Pons (tissue), 1 donor: Measurements from ENCODE around the gene HSPA9.

Source experiments
- DNase-seq: peaks from one replicate; pipeline ENCODE4 v3.0.0-alpha.2; 2016; ENCODE audit warnings: low spot score

The HSPA9 gene

DNA sequence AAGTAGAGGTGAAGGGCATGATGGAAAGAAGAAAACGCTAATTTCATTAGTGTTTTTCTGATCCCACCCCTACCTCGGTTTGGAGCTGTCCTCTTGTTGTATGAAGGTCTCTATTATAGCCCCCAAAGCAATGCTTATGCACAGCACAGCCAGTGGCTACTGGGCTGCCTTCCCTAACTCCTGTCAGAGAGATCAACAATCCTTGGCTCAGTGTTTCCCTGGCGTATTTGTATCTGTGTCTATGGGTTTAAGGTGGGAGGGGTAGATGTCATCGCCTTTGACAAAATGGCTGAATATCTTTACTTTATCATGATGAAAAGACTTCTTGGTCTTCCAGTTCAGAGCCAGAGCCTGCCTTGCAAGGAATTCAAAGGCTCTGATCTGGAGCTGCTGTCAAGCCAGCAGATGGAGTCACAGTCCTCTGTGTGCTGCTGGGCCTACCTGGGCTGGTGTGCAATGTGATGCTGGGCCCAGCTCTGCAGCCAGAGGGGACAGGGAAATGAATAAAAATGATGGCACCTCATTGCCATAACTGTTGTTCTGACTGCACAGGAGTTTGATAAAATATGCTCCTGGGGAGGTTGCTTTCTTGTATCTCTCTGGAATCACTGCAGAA lies 20.1 kb upstream of the HSPA9 start:
- DNase-seq: peak; percentile 25

DNA sequence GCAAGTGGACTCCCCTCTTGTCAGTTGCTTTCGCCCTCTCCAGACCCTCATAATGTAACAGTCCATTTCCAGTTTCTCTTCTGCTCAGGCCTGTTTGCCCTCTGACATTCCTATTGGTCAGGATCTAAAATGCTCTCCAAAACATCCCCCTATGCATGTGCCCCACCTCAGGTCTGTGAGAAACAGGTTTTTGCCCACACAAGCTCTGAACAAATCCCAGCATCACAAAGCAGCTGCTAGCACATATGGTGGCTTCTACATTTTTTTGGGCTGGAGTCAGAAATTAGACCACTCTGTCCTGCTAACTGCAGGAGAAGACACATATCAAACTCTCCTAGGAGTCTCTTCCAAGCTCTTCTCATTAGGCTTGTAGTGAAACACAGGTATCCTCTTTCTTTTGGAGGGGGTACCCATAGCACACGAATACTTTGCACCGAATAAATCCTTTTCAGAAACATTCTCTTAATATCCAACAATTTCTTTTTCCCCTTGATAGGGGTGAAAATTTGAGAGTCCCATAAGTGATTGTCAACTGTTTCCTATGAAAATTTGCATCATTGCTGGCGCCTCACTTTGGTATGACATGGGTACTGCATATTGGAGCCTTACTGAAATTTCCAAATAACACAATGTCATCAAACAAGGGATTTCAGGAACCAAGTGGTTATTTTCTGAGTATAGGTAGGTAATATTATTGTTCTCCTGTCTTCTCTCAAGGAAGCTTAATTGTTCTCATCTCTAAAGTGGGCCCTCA lies 19.3 kb upstream of the HSPA9 start:
- DNase-seq: no peak

DNA sequence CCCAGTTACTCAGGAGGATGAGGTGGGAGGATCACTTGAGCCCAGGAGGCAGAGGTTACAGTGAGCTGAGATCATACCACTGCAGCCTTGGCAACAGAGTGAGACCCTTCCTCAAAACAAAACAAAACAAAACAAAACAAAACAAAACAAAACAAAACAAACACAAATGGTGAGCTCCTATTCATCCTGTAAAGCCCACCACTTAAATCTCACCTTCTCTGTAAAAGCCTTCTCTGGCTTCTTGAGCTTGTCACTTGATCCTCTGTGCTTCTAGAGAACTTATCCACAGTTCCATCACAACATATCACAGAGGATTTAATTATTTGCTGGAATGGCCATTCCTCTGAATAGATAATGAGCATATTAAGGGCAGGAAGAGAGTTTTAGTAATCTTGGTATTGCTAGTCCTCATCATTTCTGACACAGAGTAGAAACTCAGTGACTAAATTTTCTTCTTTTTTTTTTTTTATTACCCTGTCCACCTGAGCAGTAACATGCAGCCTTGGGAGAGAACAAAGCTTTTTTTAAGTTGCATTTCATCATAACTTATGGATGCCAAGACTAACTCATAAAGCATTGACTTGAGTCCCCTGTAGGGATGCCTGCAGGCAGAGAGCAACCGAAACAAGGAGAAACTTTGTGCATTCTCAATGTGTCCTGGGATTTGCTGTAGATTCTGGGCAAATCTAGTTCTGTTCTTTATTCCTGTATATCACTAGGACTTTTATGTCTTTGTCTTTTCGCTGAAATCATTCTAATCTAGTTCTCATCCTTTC lies 13.0 kb upstream of the HSPA9 start:
- no peak for DNase-seq

DNA sequence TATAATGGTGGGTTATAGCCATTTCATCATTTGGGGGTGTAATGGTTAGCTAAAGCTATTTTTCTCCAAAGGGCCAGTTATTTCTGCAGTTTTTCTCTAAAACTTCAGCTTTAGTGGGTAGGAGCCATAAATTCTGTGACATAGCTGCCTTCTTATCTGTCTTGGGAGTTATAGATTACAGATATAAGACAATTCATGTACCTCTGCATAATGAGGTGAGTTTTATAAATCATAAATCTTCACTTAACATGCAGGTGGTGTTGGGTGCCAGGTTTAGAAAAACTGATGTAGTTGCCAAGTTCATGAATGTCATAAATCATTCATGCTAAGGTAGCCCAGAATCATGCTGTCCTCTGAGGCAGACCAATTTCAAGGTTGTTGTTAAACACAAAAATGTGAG lies 10.0 kb upstream of the HSPA9 start:
- no peak for DNase-seq

DNA sequence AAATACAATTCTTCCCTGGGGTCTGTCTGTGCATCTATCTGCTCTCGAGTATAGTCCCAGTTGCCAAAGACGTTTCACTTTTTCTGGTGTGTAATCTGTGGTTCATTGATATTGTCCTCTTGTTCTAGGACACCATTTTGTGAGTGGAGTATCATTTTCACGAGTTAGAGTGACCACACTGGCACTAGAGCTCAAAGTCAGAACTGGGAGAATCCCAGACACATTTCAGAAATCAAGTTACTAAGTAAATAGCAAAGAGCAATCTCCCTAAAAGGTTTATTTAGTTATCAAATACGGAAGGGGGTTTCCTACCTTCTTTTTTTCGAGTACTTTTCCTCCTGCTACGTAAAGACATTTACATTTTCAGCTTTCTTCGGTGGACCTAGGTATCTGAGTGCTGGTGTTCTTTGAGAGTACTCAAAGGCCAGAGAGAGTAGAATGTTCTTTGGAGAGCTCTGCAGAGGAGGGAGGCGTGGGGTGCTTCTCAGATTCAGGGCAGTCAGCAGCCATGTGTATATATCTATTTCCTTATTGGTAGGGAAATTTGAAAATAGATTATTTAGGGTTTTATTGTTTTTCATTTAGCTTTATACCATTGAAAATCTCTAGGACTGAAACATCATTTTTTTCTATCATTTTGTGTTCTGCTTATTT lies 8.9 kb upstream of the HSPA9 start:
- no peak for DNase-seq

DNA sequence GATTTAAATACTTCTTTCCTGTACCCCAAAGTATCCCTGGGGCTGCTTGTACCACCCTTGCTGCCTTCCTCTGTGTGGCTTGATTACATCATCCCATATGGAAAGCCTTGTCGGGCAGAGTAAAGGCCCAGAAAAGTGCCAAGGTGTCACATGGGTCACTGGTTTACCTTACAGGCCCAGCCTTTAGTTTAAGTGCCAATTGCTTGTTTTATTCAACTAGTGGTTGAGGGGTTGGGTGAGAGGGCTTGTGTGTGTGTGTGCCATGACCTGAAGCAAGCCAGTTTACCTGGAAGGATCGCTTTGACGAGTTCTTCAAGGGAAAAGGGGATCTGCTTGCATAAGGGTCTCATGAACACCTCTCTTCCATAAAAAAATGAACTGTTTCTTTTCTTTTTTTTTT lies 7.8 kb upstream of the HSPA9 start:
- DNase-seq: no peak

DNA sequence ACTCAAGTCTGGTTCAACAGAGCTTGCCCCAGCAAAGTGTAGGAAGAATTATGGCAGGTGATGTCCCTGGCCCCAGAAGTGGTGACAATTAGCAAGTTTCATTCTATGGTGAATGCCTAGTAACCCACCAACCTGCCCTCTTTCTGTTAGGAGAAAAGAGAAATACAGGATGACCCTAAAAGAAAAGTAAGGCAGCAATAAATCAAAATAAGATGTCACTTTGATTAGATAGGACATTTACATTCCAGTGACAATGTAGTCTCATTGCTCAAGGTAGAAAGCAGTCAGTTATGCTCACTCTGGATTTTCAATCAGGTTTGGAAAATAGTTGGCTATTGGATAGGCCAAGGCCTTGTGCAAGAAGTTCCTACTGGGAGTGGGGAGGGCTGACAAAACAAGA lies 5.6 kb upstream of the HSPA9 start:
- DNase-seq: no peak

DNA sequence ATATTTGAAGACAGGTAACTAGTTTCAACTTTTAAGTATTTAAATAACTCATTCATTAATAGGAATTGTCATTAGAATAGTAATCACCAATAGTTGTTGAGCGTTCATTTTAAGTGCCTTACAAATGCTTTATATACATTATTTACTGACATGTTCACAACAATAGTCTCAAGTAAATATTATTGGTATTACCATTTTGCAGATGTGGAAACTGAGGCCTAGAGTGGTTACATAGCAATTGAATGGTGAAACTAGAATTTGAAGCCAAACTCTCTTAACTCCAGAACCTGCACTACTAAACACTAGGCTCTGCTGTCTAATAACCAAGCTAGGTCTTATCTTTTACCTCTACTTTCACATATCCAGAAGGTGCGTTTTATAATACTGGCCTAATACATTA lies 4.8 kb upstream of the HSPA9 start:
- no peak for DNase-seq

DNA sequence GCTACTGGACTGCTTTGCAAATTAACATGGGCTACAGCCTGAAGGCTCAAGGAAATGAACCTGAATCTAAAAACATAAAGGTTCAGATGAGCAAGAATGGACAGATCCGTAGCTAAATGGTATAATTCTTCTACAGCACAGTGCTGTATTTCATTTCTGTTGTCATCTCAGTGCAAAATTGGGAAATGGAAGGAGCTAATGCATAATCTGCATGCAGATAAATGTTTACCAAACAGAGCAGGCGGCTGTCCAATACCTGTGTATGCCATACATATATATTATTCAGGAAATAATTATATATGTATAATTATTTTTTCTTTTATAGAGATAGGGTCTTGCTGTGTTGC lies 4.3 kb upstream of the HSPA9 start:
- DNase-seq: no peak

DNA sequence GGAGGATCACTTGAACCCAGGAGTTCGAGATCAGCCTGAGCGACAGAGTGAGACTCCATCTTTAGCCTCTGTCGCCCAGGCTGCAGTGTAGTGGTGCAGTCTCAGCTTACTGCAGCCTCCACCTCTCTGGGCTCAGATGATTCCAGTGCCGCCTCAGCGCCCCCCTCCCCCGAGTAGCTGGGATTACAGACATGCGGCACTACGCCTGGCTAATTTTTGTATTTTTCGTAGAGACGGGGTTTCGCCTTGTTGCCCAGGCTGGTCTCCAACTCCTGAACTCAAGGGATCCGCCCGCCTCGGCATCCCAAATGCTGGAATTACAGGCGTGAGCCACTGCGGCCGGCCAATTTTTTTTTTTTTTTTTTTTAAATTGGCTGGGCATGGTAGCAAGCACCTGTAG lies 2.3 kb upstream of the HSPA9 start:
- no peak for DNase-seq

DNA sequence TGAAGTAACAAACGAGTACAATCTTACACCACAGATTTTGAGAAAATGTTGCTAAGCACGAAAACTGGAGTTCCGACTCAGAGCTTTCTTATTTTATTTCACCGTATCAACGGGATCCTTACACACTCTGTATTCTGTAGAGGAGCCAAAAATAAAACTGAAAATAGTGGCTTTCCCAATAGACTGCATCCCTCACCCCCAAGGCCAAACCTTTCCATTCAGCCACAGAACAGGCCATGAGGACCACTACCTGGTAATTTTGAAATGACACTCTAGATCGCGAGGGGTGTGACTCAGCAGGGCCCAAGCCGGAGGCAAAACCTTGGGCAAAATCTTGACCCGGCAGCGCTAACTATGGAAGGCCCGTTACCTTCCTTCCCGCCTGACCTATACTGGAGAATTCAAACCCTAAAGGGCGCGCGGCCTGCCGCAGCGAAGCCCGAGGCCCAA lies 432 bp downstream of the HSPA9 start:
- DNase-seq: no peak

DNA sequence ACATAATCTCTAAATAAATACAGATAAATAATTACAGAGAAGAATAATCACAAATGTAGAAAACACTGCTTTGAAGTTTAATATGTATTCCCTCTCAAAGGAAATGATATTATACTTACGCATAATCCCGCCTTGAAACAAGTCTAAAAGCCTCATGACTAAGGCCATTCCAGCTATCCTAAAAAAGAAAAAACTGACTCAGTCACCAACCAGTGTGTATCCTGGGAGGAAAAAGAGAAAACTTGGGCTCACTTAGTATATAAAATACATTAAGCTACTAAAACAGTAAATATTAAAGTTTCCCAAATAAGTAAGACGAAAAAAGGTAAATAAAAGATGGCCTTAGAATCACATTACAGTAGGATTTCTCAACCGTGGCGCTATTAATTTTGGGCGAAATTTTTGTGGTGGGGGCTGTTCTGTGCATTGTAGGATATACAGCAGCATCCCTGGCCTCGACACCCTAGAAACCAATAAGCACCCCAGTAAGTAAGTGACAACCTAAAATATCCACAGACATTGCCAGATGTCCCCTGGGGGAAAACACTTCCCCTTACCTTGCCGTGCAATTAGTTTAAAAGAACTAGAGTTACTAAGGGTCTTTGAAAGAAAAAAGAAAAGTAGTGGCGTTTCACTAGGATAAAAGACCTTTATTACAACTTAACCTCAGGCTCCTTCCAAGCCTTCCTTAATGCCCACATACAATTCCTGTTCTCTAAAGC lies 1.1 kb downstream of the HSPA9 start:
- DNase-seq: no peak

DNA sequence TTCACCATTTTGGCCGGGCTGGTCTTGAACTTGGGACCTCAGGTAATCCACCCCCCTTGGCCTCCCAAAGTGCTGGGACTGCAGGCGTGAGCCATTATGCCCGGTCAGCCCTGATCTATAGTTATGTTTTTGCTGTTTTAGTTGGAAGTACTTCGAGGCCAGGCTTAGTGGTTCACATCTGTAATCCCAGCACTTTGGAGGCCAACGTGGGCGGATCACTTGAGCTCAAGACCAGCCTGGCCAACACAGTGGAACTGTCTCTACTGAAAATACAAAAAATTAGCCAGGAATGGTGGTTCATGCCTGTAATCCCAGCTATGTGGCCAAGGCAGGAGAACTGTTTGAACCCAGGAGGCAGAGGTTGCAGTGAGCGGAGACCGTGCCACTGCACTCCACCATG lies 2.0 kb downstream of the HSPA9 start:
- no peak for DNase-seq

DNA sequence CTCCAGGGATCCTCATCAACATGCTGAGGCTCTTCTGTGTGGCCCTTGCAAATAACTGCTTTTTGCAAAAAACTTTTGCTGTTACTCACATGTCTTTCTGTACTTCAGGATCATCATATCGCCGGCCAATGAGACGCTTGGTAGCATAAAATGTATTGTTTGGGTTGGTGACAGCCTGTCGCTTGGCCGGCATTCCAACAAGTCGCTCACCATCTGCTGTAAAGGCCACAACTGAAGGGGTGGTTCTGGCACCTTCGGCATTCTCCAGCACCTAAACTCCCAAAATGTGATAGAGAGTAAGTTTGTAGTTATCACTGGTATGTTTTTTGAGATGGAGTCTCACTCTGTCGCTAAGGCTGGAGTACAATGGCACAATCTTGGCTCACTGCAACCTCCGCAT lies 4.3 kb downstream of the HSPA9 start:
- DNase-seq: no peak

DNA sequence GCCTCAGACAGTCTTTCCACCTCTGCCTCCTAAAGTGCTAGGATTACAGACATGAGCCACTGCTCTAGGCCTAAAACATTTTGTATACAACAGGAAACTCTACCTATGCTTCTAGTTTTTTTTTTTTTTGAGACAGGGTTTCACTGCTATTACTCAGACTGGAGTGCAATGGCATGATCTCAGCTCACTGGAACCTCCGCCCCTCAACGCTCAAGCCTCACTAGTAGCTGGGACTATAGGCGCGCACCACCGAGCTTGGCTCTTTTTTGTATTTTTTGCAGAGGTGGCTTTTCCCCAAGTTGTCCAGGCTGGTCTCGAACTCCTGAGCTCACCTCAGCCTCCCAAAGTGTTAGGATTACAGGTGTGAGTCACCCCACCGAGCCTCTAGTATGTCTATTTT lies 5.4 kb downstream of the HSPA9 start:
- DNase-seq: no peak

DNA sequence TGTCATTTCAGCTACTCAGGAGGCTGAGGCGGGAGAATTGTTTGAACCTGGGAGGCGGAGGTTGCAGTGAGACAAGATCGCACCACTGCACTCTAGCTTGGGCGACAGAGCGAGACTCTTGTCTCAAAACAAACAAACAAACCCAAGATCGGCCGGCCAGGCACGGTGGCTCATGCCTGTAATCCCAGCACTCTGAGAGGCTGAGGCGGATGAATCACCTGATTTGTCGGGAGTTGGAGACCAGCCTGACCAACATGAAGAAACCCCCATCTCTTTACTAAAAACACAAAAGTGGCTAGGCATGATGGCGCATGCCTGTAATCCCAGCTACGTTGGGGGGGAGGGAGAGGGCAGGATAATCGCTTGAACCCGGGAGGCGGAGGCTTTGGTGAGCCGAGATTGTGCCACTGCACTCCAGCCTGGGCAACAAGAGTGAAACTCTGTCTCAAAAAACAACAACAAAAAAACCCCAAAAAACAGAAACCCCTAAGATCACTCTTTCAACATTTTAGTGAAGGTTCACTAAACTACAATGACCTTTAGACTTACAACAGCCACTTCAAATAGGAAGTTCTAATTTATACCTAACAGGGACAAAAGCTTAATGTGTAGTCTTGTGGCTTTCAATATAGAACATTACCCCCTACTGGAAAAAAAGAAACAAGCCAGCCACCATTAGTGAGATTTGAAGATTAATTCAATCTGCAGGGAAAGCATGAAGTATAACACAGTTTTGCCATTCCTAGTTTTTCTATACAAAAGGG lies 7.0 kb downstream of the HSPA9 start:
- DNase-seq: no peak

DNA sequence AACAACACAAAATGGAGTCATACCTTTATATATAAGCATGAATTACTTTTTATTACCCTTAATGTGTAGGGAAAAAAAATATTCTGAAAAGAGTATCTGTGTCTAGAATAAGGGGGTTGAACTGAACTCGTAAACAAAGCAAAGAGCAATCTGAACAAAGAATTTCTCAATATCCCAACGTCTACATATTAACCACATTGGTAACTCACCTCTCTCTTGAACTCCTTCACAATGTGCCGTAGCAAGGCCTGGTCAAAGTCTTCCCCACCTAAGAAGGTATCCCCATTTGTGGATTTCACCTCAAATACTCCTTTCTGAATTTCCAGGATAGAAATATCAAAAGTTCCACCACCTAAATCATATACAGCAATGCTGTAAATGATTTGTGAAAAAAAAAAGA lies 8.4 kb downstream of the HSPA9 start:
- no peak for DNase-seq

DNA sequence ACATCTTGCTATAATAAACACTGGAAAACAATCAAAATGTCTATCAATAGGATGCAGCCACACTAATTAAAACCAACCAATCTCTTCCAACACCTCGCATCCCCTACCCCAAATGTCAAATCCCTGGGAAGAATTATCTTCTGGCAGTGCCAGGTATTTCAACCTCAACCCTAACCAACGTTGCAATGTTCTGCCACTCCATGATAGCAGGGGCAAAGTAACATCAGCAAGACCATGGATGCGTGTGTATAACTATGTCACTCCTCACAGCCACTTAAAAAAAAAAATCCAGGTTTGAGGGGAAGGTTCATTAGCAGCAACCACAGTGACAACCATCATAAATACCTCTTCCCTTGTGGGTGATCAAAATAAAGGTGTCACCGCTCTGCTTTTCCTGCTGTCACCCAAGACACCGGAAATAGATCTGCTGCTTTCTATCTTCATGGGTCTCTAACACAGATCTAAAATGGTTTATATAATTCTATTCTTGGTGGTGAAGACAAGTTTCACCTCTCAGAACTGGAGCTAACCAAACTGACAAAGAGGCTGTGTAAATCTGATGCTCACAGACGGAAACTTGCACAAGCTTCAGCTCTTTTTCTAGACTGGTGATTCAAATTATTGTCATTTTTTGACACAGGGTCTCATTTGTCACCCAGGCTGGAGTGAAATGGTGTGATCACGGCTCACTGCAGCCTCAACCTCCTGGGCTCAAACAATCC lies 9.9 kb downstream of the HSPA9 start:
- no peak for DNase-seq

DNA sequence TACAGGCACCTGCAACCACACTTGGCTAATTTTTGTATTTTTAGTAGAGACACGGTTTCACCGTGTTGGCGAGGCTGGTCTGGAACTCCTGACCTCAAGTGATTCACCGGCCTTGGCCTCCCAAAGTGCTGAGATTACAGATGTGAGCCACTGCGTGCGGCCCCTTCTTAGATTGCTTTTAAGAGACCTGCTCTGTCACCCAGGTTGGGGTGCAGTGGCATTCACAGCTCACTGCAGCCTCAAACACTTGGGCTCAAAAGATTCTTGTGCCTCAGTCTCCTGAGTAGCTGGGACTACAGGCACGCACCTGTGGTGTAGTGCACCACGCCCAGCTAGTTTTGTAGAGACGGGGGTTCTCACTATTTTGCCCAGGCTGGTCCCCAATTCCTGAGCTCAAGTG lies 11.0 kb downstream of the HSPA9 start:
- no peak for DNase-seq

DNA sequence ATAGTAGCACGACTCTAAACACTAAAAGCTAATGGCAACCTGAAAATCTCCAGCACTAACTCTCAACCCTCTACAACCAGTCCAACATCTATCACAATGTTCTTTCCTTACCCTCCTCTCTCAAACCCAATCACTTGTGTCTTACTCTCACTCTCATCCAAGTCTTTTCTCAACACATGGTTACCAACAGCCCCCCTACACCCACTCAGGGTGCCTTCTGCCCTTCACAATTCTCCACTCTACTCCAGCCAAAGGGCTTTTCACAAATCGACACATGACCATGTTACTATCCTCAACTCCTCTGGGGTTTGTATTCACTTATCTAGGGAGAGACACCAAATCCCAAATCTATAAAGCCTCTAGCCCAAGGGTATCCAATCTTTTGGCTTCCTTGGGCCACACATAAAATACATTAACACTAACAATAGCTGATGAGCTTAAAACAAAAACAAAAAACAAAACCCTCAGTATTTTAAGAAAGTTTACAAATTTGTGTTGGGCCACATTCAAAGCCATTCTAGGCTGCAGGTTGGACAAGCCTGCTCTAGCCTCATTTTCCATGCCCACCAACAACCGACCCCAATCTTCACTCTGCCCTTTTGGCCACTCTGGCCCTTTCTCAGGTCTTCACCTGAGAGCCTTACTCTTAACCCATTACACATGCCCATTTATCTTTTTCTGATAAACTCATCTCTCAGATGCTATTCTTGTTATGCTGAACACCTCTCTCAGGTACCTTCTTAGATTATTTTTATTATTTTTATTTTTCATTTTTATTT lies 11.7 kb downstream of the HSPA9 start:
- no peak for DNase-seq
